ENCODE data around the gene RPUSD1.

RPUSD1 gene

DNA sequence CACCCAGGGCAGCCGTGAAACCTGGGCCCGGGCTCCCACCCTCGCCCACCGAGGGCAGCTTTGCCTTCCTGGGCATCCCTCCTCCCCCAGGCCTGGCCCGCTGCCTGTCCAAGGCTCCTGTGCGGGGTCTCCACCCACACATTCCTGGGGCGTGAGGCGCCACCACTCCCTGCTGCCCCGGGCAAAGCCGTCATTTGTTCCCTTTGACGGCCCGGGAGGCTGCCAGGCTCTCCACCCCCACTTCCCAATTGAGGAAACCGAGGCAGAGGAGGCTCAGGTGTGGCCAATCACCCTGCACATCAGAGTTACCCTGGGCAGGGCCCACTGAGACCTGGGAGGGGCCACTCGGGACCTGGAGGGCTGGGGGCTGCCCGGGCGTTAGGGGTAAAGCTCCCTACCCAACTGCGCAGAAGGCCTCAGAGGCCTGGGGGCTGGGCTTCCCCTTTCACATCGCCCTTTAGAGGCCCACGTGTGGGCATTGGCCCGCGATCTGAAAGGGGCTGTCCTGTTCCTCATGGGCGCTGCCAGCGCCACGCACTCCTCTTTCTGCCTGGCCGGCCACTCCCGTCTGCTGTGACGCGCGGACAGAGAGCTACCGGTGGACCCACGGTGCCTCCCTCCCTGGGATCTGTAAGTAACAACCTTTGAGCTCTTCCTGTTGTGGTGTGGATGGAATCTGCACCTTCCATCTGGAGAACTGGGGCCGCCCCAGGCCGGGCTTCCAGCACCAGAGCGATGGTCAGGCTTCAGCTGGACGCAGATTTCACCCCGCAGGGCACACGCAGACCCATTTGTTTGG lies 27.4 kb downstream of the RPUSD1 start, which contains the start of gene MSLN:
Gene MSLN, plus strand, starts transcription at position 190 of the 799 bp plus-strand sequence. CDS start 1,947 bp downstream, outside the sequence.
- H3K18ac ChIP-seq (ENCODE audit: low read length) = no peak within 1 kb of the TSS
- H3K56ac ChIP-seq (ENCODE audit: low read length) = no peak within 1 kb of the TSS
- no peak within 1 kb of the TSS for H3K4me2 ChIP-seq (ENCODE audit: low read length)
- no peaks in the 10 kb centered on the region for H3K4me1 ChIP-seq (ENCODE audit: control insufficient read depth, low read depth, low read length)
- no CpG with 5 or more reads among the region's 37 CpGs for WGBS (ENCODE audit: extremely low coverage, insufficient coverage, low lambda C conversion rate)
- DNase-seq = no peak
- no peaks in the 10 kb centered on the region for H3K79me2 ChIP-seq (ENCODE audit: control insufficient read depth, insufficient read depth, low read length)
- H3K27me3 ChIP-seq (ENCODE audit: insufficient read depth, low read length, poor library complexity) = no peaks in the 10 kb centered on the region
- no peak within 1 kb of the TSS for H4K8ac ChIP-seq (ENCODE audit: low read depth, low read length)
- no peak within 1 kb of the TSS for H3K4me3 ChIP-seq (ENCODE audit: low read length)
- no peak within 1 kb of the TSS for H4K5ac ChIP-seq (ENCODE audit: low read length)
- H2BK15ac ChIP-seq (replicated peaks; ENCODE audit: low read depth) = no peak within 1 kb of the TSS
- H2AK5ac ChIP-seq (ENCODE audit: low read length) = no peak within 1 kb of the TSS
- H3K4ac ChIP-seq (ENCODE audit: low read depth, low read length) = no peak within 1 kb of the TSS
- H3K79me1 ChIP-seq (ENCODE audit: low read length) = no peaks in the 10 kb centered on the region
- H3K9ac ChIP-seq (ENCODE audit: low read length) = no peak within 1 kb of the TSS
- H3K36me3 ChIP-seq (ENCODE audit: control insufficient read depth, insufficient read depth, low read length) = no peaks in the 10 kb centered on the region
- H2BK5ac ChIP-seq (ENCODE audit: low read length) = no peak within 1 kb of the TSS
- H2BK120ac ChIP-seq (ENCODE audit: low read depth, low read length) = no peak within 1 kb of the TSS
- no peak within 1 kb of the TSS for H3K27ac ChIP-seq (ENCODE audit: low read depth, low read length)
- no peak within 1 kb of the TSS for H3K23ac ChIP-seq (ENCODE audit: low read length)

DNA sequence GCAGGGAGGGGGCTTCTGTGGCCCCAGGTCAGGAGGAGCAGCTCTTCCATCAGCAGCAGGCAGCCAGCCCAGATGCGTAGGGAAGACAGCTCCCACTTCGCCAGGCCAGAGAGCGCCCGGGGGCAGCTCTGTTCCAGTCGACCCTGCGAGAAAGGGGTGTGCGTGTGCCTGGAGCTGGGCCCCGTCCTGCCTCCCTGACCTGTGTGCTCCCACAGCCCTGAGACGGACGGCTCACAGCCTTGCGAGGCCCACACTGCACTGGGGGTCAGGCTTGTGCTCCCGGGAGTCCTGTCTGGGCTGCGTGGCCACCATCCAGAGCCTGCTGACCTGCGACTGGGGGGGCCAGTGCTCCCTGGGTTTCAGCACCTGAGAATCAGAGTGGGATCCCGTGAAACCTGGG lies 28.1 kb downstream of the RPUSD1 start:
- H3K27me3 ChIP-seq (ENCODE audit: insufficient read depth, low read length, poor library complexity) = no peaks in the 10 kb centered on the region
- H2BK120ac ChIP-seq (ENCODE audit: low read depth, low read length) = no peak overlapping the region
- H3K79me1 ChIP-seq (ENCODE audit: low read length) = no peaks in the 10 kb centered on the region
- no peak overlapping the region for H3K4me3 ChIP-seq (ENCODE audit: low read length)
- no peak overlapping the region for H4K5ac ChIP-seq (ENCODE audit: low read length)
- no peak overlapping the region for H3K23ac ChIP-seq (ENCODE audit: low read length)
- no peak overlapping the region for H3K27ac ChIP-seq (ENCODE audit: low read depth, low read length)
- no peak overlapping the region for H3K4ac ChIP-seq (ENCODE audit: low read depth, low read length)
- DNase-seq = no peak
- H4K8ac ChIP-seq (ENCODE audit: low read depth, low read length) = no peak overlapping the region
- no peak overlapping the region for H3K4me2 ChIP-seq (ENCODE audit: low read length)
- no peaks in the 10 kb centered on the region for H3K36me3 ChIP-seq (ENCODE audit: control insufficient read depth, insufficient read depth, low read length)
- H3K79me2 ChIP-seq (ENCODE audit: control insufficient read depth, insufficient read depth, low read length) = no peaks in the 10 kb centered on the region
- no peak overlapping the region for H2BK15ac ChIP-seq (replicated peaks; ENCODE audit: low read depth)
- H2AK5ac ChIP-seq (ENCODE audit: low read length) = no peak overlapping the region
- H3K9ac ChIP-seq (ENCODE audit: low read length) = no peak overlapping the region
- no peak overlapping the region for H3K18ac ChIP-seq (ENCODE audit: low read length)
- no CpG with 5 or more reads among the region's 15 CpGs for whole genome bisulfite sequencing (ENCODE audit: extremely low coverage, insufficient coverage, low lambda C conversion rate)
- H3K4me1 ChIP-seq (ENCODE audit: control insufficient read depth, low read depth, low read length) = no peaks in the 10 kb centered on the region
- no peak overlapping the region for H3K56ac ChIP-seq (ENCODE audit: low read length)
- H2BK5ac ChIP-seq (ENCODE audit: low read length) = no peak overlapping the region

DNA sequence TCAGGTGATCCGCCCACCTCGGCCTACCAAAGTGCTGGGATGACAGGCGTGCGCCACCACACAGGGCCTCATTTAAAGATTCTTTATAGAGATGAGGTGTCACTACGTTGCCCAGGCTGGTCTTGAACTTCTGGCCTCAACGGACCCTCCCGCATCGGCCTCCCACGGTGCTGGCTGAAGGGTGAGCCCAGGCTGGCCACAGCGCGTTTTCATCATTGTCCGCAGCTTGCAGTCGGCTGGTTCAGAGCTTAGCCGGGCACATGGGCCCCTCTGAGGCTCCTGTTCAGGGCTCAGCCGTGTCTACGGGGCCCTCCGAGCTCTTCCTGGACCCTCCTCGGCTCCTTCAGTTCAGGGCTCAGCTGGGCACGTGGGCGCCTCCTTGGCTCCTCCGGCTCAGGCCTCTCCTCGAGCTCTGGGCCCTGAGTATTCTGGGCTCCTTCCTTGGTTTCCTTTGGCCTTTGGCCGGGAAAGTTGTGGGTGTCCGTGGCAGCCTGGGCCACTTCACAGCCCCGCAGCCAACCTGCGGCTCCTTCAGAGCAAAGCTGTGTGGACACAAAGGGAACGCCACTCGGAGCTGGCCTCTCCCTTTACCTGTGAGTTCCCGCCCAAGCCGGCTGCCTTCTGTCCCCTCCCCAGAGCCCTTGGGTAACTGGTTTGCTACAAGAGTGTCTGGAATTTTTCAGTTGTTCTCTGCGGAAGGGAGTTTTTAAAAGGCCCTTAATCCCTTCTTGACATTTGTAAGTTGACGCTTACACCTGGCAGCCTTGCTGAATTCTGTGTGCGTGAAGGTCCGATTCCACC lies 28.9 kb downstream of the RPUSD1 start:
- Histone ChIP-seq H3K36me3 (ENCODE audit: control insufficient read depth, insufficient read depth, low read length) (no peaks in the 10 kb centered on the region), H4K8ac (ENCODE audit: low read depth, low read length) (no peak overlapping the region), H3K4ac (ENCODE audit: low read depth, low read length) (no peak overlapping the region), H2BK15ac (replicated peaks; ENCODE audit: low read depth) (no peak overlapping the region), H3K79me2 (ENCODE audit: control insufficient read depth, insufficient read depth, low read length) (no peaks in the 10 kb centered on the region), H2BK5ac (ENCODE audit: low read length) (no peak overlapping the region), H3K27me3 (ENCODE audit: insufficient read depth, low read length, poor library complexity) (no peaks in the 10 kb centered on the region), H3K27ac (ENCODE audit: low read depth, low read length) (no peak overlapping the region), H4K5ac (ENCODE audit: low read length) (no peak overlapping the region), H3K4me1 (ENCODE audit: control insufficient read depth, low read depth, low read length) (no peaks in the 10 kb centered on the region), H3K4me3 (ENCODE audit: low read length) (no peak overlapping the region), H3K9ac (ENCODE audit: low read length) (no peak overlapping the region), H3K79me1 (ENCODE audit: low read length) (no peaks in the 10 kb centered on the region), H3K56ac (ENCODE audit: low read length) (no peak overlapping the region), H3K18ac (ENCODE audit: low read length) (no peak overlapping the region), H3K23ac (ENCODE audit: low read length) (no peak overlapping the region), H3K4me2 (ENCODE audit: low read length) (no peak overlapping the region), H2AK5ac (ENCODE audit: low read length) (no peak overlapping the region), H2BK120ac (ENCODE audit: low read depth, low read length) (no peak overlapping the region)
- WGBS (ENCODE audit: extremely low coverage, insufficient coverage, low lambda C conversion rate) = no CpG with 5 or more reads among the region's 34 CpGs
- DNase-seq = no peak

DNA sequence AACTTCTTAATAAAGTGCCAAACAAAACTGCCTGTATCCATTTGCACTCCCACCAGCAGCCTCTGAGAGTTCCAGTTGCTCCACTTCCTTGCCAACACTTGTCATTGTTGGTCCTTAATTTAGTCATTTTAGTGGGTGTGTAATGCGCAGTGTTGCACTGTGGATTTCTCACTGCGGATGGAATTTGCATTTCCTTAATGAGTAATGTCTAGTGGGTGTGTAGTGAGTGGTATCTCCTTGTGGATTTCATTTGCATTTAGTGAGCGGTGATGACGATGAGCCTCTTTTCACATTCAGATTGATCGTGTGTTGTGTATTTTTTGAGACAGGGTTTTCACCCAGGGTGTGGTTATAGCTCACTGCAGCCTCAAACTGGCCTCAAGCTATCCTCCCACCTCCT lies 31.8 kb downstream of the RPUSD1 start:
- H3K56ac ChIP-seq (ENCODE audit: low read length) = no peak overlapping the region
- H3K18ac ChIP-seq (ENCODE audit: low read length) = no peak overlapping the region
- H2BK120ac ChIP-seq (ENCODE audit: low read depth, low read length) = no peak overlapping the region
- no peak for DNase-seq
- no peaks in the 10 kb centered on the region for H3K27me3 ChIP-seq (ENCODE audit: insufficient read depth, low read length, poor library complexity)
- no peaks in the 10 kb centered on the region for H3K79me1 ChIP-seq (ENCODE audit: low read length)
- no peak overlapping the region for H3K27ac ChIP-seq (ENCODE audit: low read depth, low read length)
- no peak overlapping the region for H2AK5ac ChIP-seq (ENCODE audit: low read length)
- H3K79me2 ChIP-seq (ENCODE audit: control insufficient read depth, insufficient read depth, low read length) = no peaks in the 10 kb centered on the region
- no peak overlapping the region for H3K4ac ChIP-seq (ENCODE audit: low read depth, low read length)
- no peak overlapping the region for H2BK5ac ChIP-seq (ENCODE audit: low read length)
- H4K5ac ChIP-seq (ENCODE audit: low read length) = no peak overlapping the region
- H3K4me1 ChIP-seq (ENCODE audit: control insufficient read depth, low read depth, low read length) = no peaks in the 10 kb centered on the region
- no peak overlapping the region for H3K4me2 ChIP-seq (ENCODE audit: low read length)
- H3K4me3 ChIP-seq (ENCODE audit: low read length) = no peak overlapping the region
- no peak overlapping the region for H3K9ac ChIP-seq (ENCODE audit: low read length)
- no peak overlapping the region for H3K23ac ChIP-seq (ENCODE audit: low read length)
- H2BK15ac ChIP-seq (replicated peaks; ENCODE audit: low read depth) = no peak overlapping the region
- no peaks in the 10 kb centered on the region for H3K36me3 ChIP-seq (ENCODE audit: control insufficient read depth, insufficient read depth, low read length)
- no CpG with 5 or more reads among the region's 5 CpGs for WGBS (ENCODE audit: extremely low coverage, insufficient coverage, low lambda C conversion rate)
- no peak overlapping the region for H4K8ac ChIP-seq (ENCODE audit: low read depth, low read length)

DNA sequence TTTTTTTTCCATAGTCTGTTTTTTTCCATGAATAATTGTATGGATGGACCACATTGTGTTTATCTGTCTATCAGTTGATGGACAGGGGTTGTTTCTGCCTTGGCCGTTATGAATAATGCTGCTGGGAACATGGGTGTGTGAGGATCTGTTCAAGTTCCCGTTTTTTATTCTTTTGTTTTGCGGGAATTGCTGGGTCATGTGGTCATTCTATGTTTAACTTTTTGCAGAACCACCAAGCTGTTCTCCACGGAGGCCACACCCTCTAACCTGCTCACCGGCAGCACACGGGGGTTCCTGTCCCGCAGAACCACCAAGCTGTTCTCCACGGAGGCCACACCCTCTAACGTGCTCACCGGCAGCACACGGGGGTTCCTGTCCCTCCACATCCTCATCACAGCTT lies 33.5 kb downstream of the RPUSD1 start:
- no peak overlapping the region for H3K4me2 ChIP-seq (ENCODE audit: low read length)
- H4K8ac ChIP-seq (ENCODE audit: low read depth, low read length) = no peak overlapping the region
- no peak overlapping the region for H3K56ac ChIP-seq (ENCODE audit: low read length)
- no peak for DNase-seq
- no peaks in the 10 kb centered on the region for H3K36me3 ChIP-seq (ENCODE audit: control insufficient read depth, insufficient read depth, low read length)
- no peak overlapping the region for H2AK5ac ChIP-seq (ENCODE audit: low read length)
- no peak overlapping the region for H4K5ac ChIP-seq (ENCODE audit: low read length)
- no peaks in the 10 kb centered on the region for H3K79me1 ChIP-seq (ENCODE audit: low read length)
- no peak overlapping the region for H2BK5ac ChIP-seq (ENCODE audit: low read length)
- no peak overlapping the region for H3K27ac ChIP-seq (ENCODE audit: low read depth, low read length)
- no peak overlapping the region for H3K4me3 ChIP-seq (ENCODE audit: low read length)
- no peaks in the 10 kb centered on the region for H3K27me3 ChIP-seq (ENCODE audit: insufficient read depth, low read length, poor library complexity)
- H3K4me1 ChIP-seq (ENCODE audit: control insufficient read depth, low read depth, low read length) = no peaks in the 10 kb centered on the region
- no peak overlapping the region for H3K9ac ChIP-seq (ENCODE audit: low read length)
- H3K18ac ChIP-seq (ENCODE audit: low read length) = no peak overlapping the region
- no peaks in the 10 kb centered on the region for H3K79me2 ChIP-seq (ENCODE audit: control insufficient read depth, insufficient read depth, low read length)
- no peak overlapping the region for H3K4ac ChIP-seq (ENCODE audit: low read depth, low read length)
- no peak overlapping the region for H2BK120ac ChIP-seq (ENCODE audit: low read depth, low read length)
- H3K23ac ChIP-seq (ENCODE audit: low read length) = no peak overlapping the region
- H2BK15ac ChIP-seq (replicated peaks; ENCODE audit: low read depth) = no peak overlapping the region
- no CpG with 5 or more reads among the region's 11 CpGs for WGBS (ENCODE audit: extremely low coverage, insufficient coverage, low lambda C conversion rate)
